HG03139 (cell line): ENCODE measurements around the gene TM2D1.
"Not testable (repeated sequence)": the region's sequence is repeated elsewhere in the genome, so short reads cannot be mapped to it uniquely, and the experiment has no call there.

Source experiments
- ATAC-seq: cut with Tn5 transposase; IDR thresholded peaks from one replicate; pipeline ENCODE4 v1.9.1; 2021; ENCODE audit not compliant: unreplicated experiment

Gene TM2D1

DNA sequence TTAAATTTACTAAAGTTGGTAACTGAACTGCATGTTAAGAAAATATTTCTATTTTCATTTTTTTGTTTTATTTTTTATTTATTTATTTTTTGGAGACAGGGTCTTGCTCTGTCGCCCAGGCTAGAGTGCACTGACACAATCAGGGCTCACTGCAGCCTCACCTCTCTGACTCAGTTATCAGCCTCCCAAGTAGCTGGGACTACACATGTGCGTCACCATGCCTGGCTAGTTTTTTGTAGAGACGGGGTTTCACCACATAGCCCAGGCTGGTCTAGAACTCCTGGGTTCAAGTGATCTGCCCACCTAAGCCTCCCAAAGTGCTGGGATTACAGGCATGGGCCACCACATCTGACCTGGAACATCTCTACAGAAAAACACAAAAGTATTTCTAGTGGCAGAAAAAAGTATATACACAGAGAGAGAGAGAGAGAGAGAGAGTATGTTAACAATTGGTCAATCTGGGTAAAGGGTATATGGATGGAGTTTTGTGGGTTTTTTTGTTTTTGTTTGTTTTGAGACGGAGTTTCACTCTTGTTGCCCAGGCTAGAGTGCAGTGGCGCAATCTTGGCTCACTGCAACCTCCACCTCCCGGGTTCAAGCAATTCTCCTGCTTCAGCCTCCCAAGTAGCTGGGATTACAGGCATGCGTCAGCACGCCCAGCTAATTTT lies 5.8 kb downstream of the TM2D1 start:
- ATAC-seq: not testable (repeated sequence)

DNA sequence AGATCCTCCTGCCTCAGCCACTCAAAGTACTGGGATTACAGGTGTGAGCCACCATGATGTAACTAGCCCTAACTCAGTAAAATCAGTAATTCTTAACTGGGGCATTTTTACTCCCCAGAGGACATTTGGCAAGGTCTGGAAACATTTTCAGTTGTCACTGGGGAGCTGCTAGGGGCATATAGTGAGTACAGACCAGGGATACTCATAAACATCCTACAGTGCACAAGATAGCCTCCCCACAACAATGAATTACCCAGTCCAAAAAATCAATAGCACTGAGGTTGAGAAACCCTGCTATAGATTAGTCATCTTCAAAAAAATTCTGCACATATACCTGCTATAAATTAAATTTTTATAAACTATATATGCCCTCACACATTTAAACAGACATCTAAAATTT lies 13.0 kb downstream of the TM2D1 start:
- ATAC-seq: no peak

DNA sequence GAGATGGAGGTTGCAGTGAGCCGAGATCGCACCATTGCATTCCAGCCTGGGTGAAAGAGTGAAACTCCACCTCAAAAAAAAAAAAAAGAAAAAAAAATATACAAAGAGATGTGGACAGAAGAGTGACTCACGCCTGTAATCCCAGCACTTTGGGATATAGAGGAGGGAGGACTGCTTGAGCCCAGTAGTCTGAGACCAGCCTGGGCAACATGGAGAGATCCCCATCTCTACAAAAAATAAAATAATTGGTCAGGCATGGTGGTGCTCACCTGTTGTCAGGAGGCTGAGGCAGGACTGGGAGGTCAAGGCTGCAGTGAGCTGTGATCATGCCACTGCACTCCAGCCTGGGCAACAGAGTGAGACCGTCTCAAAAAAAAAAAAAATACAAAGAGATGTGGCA lies 13.7 kb downstream of the TM2D1 start:
- ATAC-seq: not testable (repeated sequence)

DNA sequence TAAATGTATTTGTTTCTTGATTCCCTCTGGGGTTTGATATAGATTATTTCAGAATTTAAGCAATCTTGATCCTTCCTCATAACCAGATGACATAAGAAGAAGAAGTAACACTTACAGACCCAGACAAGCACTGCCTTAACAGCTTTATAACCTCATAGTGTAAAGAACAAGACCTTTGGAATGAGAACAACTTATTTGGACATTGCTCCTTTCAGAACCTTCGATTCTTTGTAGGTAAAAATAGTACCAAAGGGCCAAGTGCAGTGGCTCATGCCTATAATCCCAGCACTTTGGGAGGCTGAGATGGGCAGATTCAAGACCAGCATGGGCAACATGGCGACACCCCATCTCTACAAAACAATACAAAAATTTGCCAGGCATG lies 15.0 kb downstream of the TM2D1 start:
- ATAC-seq: no peak

DNA sequence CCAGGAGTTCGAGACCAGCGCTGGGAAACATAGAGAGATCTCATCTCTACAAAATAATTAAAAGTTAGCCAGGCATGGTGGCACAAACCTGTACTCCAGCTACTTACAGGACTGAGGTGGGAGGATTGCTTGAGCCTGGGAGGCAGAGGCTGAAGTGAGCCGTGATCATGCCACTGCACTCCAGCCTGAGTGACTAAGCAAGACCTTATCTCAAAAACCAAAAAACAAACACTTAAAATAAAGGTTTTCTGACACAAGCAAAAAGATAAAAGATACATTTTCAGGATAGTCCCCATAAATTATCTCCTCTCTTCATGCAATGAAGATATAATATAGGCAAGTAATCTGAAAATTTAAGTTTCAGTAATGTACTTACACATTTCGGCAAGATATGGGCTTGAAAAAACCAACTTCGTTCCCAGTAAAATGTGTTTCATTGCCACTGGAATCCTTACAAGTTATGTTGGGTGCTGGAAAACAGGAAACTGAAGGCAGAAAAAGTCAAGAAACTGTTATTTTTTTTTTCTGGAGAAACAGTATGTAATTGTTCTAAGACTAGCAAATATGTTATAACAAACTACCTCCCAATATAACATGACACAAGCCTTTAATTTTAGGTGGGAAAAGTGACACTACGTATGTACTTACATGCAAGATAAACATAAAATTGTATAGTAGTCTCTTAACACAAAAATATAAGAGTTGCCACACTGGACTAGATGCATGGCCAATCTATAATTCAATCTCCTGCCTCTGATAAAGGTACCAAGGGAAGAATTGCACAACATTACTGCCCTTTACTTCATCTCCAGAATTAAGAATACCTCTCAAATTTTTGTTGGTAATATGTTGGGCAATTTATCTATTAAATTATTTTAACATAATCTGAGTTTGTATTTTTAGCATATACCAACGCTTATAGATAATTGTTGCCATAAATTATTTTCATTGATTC lies 15.7 kb downstream of the TM2D1 start:
- ATAC-seq: no peak

DNA sequence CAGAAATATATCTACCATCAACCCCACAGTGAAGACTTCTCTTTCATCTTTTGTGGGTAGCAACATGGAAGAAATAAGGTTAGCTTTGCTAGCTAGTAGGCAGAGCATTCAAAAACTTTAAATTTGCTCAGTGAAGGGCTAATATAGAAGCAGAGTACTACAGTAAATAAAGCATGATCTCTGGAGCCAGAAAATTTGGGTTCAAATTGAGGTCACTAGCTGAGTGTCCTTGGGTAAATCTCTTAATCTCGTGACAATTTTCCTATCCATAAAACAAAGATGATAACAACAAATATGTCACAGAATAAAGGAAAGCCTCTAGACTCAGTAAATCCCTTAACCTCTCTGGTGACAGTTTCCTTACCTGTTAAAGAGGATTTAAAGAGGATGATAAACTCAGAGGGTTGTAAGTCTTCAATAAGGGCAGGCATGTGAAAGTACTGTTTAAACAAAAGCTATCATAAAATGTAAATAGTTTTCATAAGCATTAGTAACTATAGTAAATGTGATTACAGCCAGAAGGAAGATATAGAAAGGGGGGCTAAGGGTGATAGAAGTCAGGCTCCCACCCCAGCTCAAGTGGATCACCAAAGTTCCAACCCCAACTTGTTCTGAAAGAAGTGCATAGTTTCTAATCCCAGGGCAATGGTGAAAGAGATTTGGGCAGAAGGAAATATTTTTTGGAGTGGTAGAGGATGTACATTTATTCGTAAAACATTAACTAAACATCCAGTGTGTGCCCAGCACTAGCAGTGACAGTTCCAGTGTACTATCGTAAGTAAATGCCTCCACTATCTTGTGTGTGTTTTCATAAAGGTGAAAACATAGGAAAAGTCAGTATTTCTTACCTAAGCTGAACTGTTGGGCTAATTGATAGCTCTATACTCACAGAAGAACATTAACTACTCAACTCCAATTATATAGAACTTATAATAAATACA lies 24.8 kb downstream of the TM2D1 start:
- no peak for ATAC-seq

DNA sequence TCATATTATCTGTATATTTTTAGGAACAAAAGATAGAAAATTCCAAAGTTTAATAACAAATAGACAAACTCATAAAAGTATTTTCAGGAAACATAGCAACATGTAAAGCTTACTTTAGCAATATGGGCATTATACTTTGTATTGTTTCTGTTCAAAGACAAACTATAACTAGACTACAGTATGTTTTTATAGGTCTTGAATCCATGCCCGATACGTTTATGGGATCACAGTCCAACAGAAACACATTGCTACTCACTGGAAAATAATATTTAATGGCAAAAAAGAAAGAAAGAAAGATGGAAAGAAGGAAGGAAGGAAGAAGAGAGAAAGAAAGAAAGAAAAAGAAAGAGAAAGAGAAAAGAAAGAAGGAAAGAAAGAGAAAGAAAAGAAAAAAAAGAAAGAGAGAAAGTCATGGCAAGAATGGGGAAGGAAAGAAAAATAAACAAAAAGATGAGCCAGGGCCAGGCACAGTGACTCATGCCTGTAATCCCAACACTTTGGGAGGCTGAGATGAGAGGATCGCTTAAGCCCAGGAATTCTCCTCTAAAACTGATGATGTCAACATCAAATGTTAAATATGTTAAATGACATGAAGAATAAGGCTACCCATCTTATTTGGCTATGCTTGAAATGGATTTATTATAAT lies 32.7 kb downstream of the TM2D1 start:
- no peak for ATAC-seq

DNA sequence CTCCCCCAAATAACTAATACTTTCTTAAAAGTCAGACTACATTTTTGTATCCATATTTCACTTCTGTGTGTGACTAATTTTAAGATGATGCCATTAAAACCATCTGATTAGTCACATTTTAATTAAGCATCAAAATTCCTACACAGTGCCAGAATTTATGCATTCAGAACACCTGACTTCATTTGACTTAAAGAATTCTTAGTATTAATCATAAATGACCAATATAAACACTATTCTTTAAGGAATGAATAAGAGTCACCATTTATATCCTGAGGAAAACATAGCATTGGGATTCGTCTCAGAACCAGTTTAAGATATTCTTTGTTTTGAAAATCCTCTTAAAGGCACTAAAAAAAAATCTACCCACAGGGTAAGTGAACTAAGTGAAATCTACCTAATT lies 37.0 kb downstream of the TM2D1 start:
- no peak for ATAC-seq

DNA sequence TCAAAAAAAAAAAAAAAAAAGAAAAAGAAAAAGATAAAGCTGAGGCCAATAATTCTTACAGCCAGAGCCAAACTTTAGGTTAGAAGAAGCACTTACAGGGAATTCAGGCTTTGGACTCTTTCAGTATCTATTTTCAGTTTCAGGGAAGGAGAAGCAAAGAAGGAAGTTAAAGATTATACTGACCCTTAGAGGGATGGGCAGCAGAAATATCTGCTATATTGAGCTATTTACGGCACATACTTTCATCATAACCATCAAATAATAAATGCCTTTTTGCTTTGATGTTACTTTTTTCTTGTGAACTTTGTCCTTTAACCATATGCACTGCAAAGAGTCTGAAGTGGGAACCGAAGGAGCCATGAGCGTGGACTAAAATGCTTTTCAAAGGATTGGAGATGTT lies 42.0 kb downstream of the TM2D1 start:
- ATAC-seq: no peak

DNA sequence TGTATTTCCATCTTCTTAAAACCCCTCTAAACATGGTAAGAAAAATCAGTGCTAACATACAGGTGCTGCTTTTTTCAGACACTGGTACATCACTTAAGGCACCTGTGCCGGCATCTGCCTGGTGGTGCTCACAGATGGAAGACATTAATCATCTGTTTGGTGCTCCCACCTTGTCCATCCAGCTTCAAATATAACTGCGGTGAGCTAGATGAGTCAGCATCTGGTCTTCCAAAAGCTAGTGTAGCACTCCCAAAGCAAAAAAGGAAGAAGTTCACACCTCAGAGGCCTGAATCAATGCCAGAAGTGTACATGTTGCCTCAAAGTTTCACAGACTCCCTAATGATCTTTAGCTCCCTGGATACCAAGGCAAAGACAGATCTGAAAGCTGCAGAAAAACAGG lies 44.4 kb downstream of the TM2D1 start:
- ATAC-seq: no peak

DNA sequence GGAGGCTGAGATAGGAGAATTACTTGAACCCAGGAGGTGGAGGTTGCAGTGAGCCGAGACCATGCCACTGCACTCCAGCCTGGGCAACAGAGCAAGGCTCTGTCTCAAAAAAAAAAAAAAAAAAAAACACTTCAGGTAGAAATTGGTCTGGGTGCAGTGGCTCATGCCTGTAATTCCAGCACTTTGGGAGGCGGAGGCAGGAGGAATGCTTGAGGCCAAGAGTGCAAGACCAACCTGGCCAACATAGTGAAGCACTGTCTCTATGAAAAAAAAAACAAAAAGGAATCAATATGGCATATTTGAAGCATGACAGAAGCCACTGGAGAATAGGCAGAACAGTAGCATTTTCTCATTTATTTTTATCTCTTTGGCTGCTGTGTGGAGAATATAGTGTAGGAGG lies 48.1 kb downstream of the TM2D1 start:
- ATAC-seq: not testable (repeated sequence)

DNA sequence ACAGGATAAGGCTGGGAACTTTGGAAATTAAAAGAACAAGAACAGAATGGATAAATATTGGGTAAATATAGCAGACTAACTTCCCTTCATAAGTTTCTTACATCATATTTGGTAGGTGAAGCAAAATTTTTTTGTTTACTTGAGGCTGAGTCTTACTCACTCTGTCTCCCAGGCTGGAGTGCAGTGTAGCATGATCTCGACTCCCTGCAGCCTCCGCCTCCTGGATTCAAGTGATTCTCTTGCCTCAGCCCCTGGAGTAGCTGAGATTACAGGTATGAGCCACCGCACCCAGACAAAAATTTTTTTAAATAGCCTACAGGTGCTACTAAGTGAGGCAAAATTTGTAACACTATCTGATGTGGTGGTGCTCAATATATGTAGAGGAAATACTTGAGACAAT lies 50.7 kb downstream of the TM2D1 start:
- no peak for ATAC-seq

DNA sequence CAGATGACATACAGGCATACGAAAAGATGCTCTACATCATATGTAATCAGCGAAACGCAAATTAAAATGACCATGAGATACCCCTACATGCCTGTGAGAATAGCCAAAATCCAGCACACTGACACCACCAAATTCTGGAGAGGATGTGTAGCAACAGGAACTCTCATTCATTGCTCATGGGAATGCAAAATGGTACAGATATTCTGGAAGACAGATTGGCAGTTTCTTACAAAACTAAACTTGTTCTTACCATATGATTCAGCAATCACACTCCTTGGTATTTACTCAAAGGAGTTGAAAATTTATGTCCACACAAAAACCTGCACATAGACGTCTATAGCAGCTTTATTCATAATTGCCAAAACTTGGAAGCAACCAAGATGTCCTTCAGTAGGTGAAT lies 52.6 kb downstream of the TM2D1 start:
- no peak for ATAC-seq

DNA sequence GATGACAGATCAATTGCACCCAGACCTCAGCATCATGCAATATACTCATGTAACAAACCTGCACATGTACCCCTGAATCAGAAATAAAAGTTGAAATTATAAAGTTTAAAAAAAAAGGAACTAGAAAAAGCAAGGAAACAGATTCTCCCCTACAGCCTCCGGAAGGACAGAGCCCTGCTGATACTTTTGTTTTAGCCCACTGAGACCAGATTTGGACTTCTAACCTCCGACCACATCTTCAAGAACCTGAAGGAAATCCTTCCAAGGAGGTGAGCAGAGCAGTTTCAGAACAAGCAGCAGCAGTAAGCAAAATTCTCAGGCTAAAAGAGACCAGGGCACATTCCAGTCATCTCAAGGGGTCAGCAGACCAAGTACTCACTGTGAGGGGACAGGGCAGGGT lies 54.5 kb downstream of the TM2D1 start:
- no peak for ATAC-seq

DNA sequence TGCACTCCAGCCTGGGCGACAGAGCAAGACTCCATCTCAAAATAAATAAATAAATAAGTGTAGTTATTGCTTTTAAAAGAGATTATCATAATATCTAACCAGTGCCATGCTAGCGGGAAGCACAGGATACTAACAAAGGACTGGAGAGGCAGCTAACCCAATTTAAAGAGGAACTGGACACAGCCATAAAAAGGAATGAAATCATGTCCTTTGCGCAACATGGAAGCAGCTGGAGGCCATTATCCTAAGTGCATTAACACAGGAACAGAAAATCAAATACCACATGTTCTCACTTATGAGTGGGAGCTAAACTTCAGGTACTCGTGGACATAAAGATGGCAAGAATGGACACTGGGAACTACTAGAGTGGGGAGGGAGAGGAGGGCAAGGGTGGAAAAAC lies 54.9 kb downstream of the TM2D1 start:
- ATAC-seq: no peak

DNA sequence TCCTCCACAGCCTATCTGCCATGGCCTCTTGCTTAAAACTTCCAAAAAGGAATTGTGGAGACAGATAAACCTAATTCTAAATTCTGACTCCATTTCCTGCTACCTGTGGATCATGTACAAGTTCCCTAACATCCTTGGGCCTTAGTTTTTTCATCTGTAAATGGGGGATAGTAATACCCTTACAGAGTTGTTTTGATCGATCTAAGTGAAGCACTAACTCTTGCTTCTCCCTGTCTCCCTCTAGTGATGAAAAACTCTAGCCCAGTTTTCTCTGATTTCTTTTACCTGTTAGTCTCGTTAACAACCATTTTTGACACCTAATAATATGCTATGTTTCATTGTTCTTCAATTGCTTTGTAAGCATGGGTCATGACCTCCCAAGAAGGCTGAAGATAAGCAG lies 65.9 kb downstream of the TM2D1 start:
- no peak for ATAC-seq

DNA sequence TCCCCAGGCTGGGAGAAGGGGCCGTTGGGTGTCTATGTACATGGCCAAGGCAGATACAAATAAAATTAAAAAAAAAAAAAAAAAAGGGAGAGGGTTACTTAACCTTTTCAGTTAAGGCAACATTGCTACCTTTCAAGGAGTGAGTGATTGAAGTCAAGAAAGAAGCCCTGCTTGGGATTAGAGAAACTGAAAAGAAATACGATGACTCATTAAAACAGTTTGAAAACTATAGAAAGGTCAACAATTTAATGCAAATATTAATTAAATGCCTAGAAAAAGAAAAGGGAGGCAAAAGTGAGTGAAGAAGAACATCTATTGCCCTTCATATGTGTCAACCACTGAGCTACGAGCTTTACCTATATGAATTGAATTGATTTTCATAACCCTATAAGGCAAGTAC lies 69.5 kb downstream of the TM2D1 start:
- ATAC-seq: no peak

DNA sequence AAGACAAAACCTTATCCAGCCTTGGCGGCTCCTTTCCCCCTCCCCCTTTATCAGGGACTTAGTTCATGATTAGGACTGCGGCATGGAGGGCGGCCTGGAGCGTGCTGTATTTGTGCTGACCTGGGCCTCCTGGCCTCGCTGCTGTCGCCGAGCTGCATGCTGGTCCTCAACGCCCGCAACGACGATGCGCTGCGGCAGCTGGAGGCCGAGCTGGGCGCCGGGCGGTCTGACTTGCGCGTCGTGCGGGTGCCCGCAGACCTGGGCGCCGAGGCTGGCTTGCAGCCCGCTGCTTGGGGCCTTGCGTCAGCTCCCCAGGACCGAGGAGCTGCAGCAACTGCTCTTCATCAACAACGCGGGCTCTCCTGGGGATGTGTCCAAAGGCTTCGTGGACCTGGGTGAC lies 70.9 kb downstream of the TM2D1 start:
- ATAC-seq: no peak

DNA sequence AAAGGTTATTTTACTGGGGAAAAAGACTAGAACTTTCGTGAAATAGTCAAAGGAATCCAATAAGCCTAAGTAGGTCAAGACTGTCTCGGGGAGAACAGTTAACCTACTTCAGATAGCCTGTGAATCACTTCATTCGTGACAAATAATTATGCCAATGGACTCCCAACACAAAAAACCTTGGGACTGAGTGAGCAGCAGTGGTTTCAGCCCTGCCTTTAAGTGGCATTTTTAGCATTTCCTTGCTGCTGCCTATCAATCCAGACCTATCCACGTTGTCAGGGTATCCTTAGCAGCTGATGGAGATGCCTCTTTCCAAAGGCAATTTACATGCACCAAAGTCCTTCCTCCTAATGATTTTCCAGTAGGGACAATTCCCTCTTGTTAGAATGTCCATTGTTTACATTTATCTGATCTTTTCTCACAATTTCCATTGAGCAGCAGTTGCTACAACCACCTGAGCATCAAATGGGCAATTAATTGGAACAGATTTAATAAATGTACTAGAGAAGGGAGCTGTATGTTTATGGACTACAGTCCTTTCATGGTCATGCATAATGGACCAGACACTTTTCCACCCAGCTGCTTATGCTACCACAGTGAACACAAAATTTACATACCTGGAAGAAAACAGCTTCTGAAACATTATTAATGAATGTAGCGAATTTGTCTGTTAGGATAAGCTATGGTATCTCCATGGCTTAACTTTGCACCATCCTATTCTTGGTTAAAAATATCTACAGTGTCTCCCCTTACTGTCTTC lies 75.8 kb downstream of the TM2D1 start:
- ATAC-seq: no peak

DNA sequence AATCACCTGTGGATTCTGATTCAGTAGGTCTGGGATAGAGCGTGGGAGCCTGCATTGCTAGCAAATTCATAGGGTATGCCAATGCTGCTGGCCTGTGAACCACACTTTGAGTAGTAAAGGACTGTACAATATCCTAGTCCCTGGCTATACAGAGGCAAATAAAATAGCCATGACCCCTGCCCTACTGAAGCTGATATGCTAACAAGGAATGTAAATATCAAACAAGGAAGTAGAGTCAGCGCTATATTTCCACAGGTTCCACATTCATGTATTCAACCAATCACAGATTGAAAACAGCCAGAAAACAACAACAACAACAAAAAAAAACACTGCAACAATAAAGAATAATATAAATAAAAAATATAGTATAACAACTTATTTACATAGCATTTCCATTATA lies 77.8 kb downstream of the TM2D1 start:
- no peak for ATAC-seq
